OCI-LY7 (cell line): ENCODE data around the gene TGFBRAP1. TPM values are rescaled to one million over a fixed set of nuclear protein-coding genes. Genes with fewer than 3 reads are reported as not detected.

Experiments
- BruUV-seq: library from RNA; stranded (reverse); fragments of 400-500 nt; replicated peaks from 2 replicates; lab custom pipeline; 2021; lab: Mats Ljungman, UMichigan
- CTCF ChIA-PET: fragments of 300-600 bp; sonication (Branson Sonifier 250); formaldehyde crosslinking; loops from one replicate; lab custom pipeline; 2022; ENCODE audit warnings: antibody characterized with exemption; ENCODE audit not compliant: unreplicated experiment; lab: Charles Lee
- POLR2A ChIA-PET: fragments of 300-600 bp; sonication (Branson Sonifier 250); formaldehyde crosslinking; loops from one replicate; lab custom pipeline; 2022; ENCODE audit warnings: antibody characterized with exemption; lab: Charles Lee
- DNase-seq: peaks from one replicate; pipeline ENCODE4 v3.0.0-alpha.2; 2015; ENCODE audit warnings: low spot score
- H2AFZ ChIP-seq: fragments of 200-600 bp; sonication (generic), shearing (Covaris generic); 2 replicates; pipeline ENCODE4 v1.6.1; 2014; ENCODE audit warnings: mild to moderate bottlenecking, antibody characterized with exemption, low read length, moderate library complexity
- H3K27ac ChIP-seq: fragments of 200-600 bp; sonication (generic); 2 replicates; pipeline ENCODE4 v1.5.1; 2014; ENCODE audit warnings: mixed run types, low read depth, mild to moderate bottlenecking, moderate library complexity, low read length, inconsistent platforms; ENCODE audit not compliant: poor library complexity, severe bottlenecking
- H3K36me3 ChIP-seq: fragments of 200-600 bp; sonication (generic); 2 replicates; pipeline ENCODE4 v1.6.1; 2014; ENCODE audit warnings: mild to moderate bottlenecking, antibody characterized with exemption, low read length, moderate library complexity, mixed read lengths; ENCODE audit not compliant: insufficient read depth
- H3K4me1 ChIP-seq: fragments of 200-600 bp; sonication (generic); 2 replicates; pipeline ENCODE4 v1.5.1; 2014; ENCODE audit warnings: mild to moderate bottlenecking, low read length; ENCODE audit not compliant: insufficient read depth, poor library complexity, severe bottlenecking
- H3K4me2 ChIP-seq: fragments of 200-600 bp; sonication (generic); 2 replicates; pipeline ENCODE4 v1.6.1; 2014; ENCODE audit warnings: mild to moderate bottlenecking, low read length
- H3K4me3 ChIP-seq: fragments of 200-600 bp; sonication (generic); 2 replicates; pipeline ENCODE4 v1.5.1; 2014; ENCODE audit warnings: mild to moderate bottlenecking, low read depth, low read length; ENCODE audit not compliant: poor library complexity, severe bottlenecking
- H3K79me2 ChIP-seq: fragments of 200-600 bp; sonication (generic); 2 replicates; pipeline ENCODE4 v1.6.1; 2016; ENCODE audit warnings: low read depth, mild to moderate bottlenecking, low read length, moderate library complexity, mixed read lengths; ENCODE audit not compliant: insufficient read depth
- H3K9me2 ChIP-seq: fragments of 200-600 bp; sonication (generic); 2 replicates; pipeline ENCODE4 v1.6.1; 2016; ENCODE audit warnings: mild to moderate bottlenecking, low read length, mixed read lengths; ENCODE audit not compliant: insufficient read depth
- H3K9me3 ChIP-seq: fragments of 200-600 bp; sonication (generic); 2 replicates; pipeline ENCODE4 v1.6.1; 2014; ENCODE audit warnings: mild to moderate bottlenecking, mixed run types, low read length, mixed read lengths
- H4K20me1 ChIP-seq: fragments of 200-600 bp; sonication (generic); 2 replicates; pipeline ENCODE4 v1.6.1; 2014; ENCODE audit warnings: mild to moderate bottlenecking, antibody characterized with exemption, low read length, moderate library complexity, mixed read lengths; ENCODE audit not compliant: insufficient read depth
- CTCF ChIP-seq: fragments of 200-600 bp; sonication (generic); conservative IDR thresholded peaks from 2 replicates; pipeline ENCODE4 v1.5.1; 2014; ENCODE audit warnings: mild to moderate bottlenecking, antibody characterized with exemption, low read length, moderate library complexity, mixed read lengths
- EZH2phosphoT487 ChIP-seq: fragments of 200-600 bp; sonication (generic); IDR thresholded peaks from 2 replicates; pipeline ENCODE4 v1.6.1; 2018; ENCODE audit warnings: low read depth, borderline replicate concordance, mild to moderate bottlenecking, mixed run types, antibody characterized with exemption, low read length, moderate library complexity, mixed read lengths
- intact Hi-C: fragments of 100-400 bp; cut with micrococcal nuclease; formaldehyde crosslinking; loops from one replicate; pipeline ENCODE4 v1.10.0; 2022; ENCODE audit not compliant: unreplicated experiment
- total RNA-seq, 2 experiments: library from RNA; depleted of rRNA in 1 of 2; stranded (reverse); fragments of >200 nt in 1 of 2; shearing (Covaris generic) in 1 of 2; gene quantifications; 2 replicates each; pipeline ENCODE4 v1.2.3, GENCODE V29; 2014 to 2022

The TGFBRAP1 gene
- total RNA-seq, 2 experiments from 2014 or later: 20.5 to 24.6 TPM

GRCh38 chr2:105308382-105309146 is 21.0 kb downstream of the TGFBRAP1 start:
- DNase-seq: no peak
- intact Hi-C loops: no loop called here
- H3K9me2 ChIP-seq: no peaks in the 10 kb centered on the region
- ChIA-PET CTCF (no interaction called here), POLR2A (interaction anchor here (0.7 kb wide), 1 partner anchor 19 kb away, joined by 3 read pairs; no protein-coding TSS in a partner anchor)
- no TSS peak for BruUV-seq
- no peak overlapping the region for H3K4me2 ChIP-seq
- H2AFZ ChIP-seq: no peak overlapping the region
- peaks cover 34% of the 10 kb centered on the region for H3K36me3 ChIP-seq
- H3K27ac ChIP-seq: no peak overlapping the region
- H3K4me3 ChIP-seq: no peak overlapping the region
- peaks cover 5% of the 10 kb centered on the region; the same call in 1 of the 2 replicates for H4K20me1 ChIP-seq
- H3K4me1 ChIP-seq: no peaks in the 10 kb centered on the region
- H3K9me3 ChIP-seq: no peaks in the 10 kb centered on the region
- peaks cover 33% of the 10 kb centered on the region for H3K79me2 ChIP-seq
- no peak for TF ChIP-seq CTCF
- no peak for TF ChIP-seq EZH2phosphoT487

GRCh38 chr2:105307962-105308361 is 21.6 kb downstream of the TGFBRAP1 start:
- intact Hi-C loops: no loop called here
- POLR2A ChIA-PET: interaction anchor here (0.7 kb wide), 1 partner anchor 20 kb away, joined by 3 read pairs; no protein-coding TSS in a partner anchor
- CTCF ChIA-PET: no interaction called here
- Histone ChIP-seq H3K36me3 (peaks cover 40% of the 10 kb centered on the region), H3K79me2 (peaks cover 30% of the 10 kb centered on the region), H3K9me2 (no peaks in the 10 kb centered on the region), H3K4me2 (no peak overlapping the region), H4K20me1 (peaks cover 6% of the 10 kb centered on the region; the same call in 1 of the 2 replicates), H2AFZ (no peak overlapping the region), H3K9me3 (no peaks in the 10 kb centered on the region), H3K4me1 (no peaks in the 10 kb centered on the region), H3K27ac (no peak overlapping the region), H3K4me3 (no peak overlapping the region)
- no TSS peak for BruUV-seq
- TF ChIP-seq EZH2phosphoT487 (no peak), CTCF (no peak)
- DNase-seq: no peak

GRCh38 chr2:105307550-105307949 is 22.0 kb downstream of the TGFBRAP1 start:
- no TSS peak for BruUV-seq
- Histone ChIP-seq H3K27ac (no peak overlapping the region), H3K79me2 (peaks cover 33% of the 10 kb centered on the region), H4K20me1 (peaks cover 6% of the 10 kb centered on the region; the same call in 1 of the 2 replicates), H3K9me3 (no peaks in the 10 kb centered on the region), H3K9me2 (no peaks in the 10 kb centered on the region), H3K36me3 (peaks cover 44% of the 10 kb centered on the region), H3K4me3 (no peak overlapping the region), H3K4me2 (no peak overlapping the region), H3K4me1 (no peaks in the 10 kb centered on the region), H2AFZ (no peak overlapping the region)
- TF ChIP-seq CTCF (no peak), EZH2phosphoT487 (no peak)
- ChIA-PET POLR2A (no interaction called here), CTCF (no interaction called here)
- DNase-seq: no peak
- intact Hi-C loops: no loop called here
